NCI-H146 (cell line): ENCODE measurements around the gene ZNF467.

Experiments
- DNase-seq: peaks from one replicate; lab custom pipeline; 2025; lab: John Stamatoyannopoulos, UW

ZNF467 gene

GRCh38 chr7:149806726-149807125, 33.3 kb upstream of the ZNF467 start:
- no peak for DNase-seq

DNA sequence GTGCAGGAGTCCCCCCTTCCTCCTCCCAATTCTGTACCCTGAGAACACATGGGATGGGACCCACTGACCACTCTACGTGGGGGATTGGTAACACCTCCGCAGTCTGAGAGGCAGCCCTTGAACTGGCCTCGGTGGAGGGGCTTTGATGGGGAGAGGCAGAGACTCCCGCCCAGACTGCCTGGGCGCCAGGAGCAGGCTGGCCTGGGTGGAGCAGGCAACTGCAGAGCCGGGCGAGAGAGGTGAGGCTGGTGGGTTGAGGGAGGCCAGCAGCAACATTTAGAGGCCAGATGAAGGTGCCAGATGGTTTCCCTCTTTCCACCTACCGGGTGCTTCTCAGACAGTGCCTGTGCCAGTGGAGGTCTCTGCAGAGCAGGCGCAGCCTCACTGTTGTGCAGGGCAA, 30.7 kb upstream of the ZNF467 start:
- no peak for DNase-seq

- DNase-seq, result no peak
Measured at GRCh38 chr7:149803551-149804074, 30.2 kb upstream of the ZNF467 start.

GRCh38 chr7:149802966-149803365, 29.6 kb upstream of the ZNF467 start:
- no peak for DNase-seq

DNA sequence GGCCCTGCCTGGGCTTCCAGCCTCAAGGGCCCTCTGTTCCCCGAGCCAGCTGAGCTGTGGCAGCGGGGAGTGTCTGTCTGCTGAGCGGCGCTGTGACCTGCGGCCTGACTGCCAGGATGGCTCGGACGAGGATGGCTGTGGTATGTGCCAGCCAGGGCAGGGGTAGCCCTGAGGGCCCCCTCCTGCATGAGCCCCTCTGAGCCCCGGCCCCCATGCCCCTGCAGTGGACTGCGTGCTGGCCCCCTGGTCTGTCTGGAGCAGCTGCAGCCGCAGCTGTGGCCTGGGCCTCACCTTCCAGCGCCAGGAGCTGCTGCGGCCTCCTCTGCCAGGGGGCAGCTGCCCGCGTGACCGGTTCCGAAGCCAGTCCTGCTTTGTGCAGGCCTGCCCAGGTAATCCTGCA, 28.4 kb upstream of the ZNF467 start:
- DNase-seq, result no peak

GRCh38 chr7:149801002-149801566, 27.7 kb upstream of the ZNF467 start:
- DNase-seq, result no peak

GRCh38 chr7:149800169-149800555, 26.8 kb upstream of the ZNF467 start:
- DNase-seq, result no peak

DNA sequence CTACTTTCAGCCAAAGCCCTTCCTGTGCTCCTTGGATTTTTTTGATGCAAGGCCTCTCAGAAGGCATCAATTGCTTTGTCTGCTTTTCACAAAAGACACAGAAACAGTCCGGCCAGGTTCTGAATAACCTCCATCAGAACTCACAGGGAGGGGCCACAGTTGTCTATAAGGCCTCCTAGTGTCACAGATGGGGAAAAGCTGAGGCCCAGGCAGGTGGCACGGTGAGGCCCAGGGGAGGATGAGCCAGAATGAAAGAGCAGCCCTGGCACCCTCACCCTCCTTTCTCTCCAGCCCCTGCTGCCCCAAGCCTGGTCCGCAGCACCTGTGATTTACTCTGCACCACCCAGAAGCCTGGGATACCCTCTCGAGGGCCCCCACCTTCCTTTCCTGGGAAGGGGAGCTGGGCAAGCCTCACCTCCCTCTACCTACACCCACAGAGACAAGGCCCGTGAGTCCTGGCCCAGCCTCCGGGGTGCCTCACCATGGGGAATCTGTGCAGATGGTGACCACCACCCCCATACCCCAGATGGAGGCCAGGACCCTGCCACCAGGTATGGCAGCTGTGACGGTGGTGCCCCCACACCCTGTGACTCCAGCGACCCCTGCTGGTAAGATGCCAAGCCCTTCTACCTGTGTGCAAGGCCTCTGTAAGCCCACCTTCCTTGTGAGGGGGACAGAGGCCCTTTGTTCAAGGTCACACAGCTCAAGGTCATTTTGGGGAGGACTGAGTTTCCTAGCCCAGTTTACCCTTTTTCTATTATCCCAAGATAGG, 26.2 kb upstream of the ZNF467 start:
- DNase-seq, result peak; percentile 16

DNA sequence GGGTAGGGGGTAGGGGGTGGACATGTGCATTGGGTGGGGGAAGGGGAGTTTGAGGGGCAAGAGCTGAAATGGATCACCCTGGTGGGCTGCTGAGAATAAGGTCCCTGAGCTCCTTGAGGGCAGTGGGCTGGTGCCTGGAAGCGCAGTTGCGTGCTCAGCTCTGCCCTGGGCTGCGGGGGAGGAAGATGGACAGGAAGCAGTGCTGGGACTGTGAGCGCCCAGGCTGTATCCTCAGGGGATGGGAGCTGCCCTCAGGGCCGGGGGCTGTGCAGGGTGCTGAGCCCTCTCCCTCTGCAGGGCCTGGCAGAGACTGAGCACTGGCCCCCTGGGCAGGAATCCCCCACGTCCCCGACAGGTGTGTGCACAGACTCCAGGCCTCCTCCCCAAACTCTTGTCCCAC, 24.4 kb upstream of the ZNF467 start:
- DNase-seq, result no peak

DNA sequence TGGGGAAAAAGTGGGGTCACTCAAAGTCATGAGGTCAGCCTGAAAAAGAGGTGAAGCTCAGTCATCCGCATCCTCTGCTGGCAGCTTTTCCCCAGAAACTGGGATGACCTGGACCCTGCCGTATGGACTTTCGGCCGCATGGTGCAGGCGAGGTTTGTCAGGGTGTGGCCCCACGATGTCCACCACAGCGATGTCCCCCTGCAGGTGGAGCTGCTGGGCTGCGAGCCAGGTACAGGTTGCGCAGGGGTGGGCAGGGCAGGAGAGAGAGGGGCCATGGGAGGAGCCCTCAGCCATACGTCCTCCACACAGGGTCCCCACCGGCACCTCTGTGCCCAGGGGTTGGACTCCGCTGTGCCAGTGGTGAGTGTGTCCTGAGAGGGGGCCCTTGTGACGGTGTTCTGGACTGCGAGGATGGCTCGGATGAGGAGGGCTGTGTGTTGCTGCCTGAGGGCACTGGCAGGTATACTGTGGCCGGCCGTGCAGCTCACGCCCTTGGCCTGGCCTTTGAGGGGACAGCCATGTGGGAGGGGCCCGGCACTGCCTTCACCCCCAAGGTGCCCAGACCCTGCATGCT, 23.0 kb upstream of the ZNF467 start:
- no peak for DNase-seq

DNA sequence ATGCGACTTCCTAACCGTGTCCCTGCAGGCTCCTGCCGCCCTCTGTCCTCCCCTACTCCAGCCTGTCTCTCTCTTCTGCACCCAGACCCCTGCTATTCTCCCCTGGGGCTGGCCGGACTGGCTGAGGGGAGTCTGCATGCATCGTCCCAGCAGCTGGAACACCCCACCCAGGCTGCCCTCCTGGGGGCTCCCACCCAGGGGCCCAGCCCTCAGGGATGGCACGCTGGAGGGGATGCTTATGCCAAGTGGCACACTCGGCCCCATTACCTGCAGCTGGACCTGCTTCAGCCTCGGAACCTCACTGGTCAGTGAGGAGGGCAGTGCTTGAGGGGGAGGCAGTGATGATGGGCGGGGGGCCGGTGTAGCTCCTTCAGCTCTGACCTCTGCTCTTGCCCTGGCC, 21.7 kb upstream of the ZNF467 start:
- DNase-seq, result no peak

DNA sequence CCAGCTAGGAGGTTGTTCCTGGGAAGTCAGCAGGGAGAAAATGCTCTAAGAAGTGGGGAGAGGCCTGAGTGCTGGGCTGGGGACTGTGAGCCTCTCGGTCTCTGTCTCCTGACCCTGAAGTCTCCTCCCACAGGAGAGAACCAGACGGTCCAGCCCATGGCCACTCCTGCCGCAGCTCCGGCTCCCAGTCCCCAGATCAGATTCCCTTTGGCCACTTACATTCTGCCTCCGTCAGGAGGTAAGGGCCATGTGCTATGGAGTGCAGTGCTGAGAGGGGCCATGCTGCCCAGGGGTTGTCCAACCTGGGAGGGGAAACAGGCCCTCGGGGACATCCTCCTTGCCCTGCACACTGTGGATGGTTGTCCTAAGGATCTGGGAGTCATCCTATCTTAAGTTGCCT, 21.3 kb upstream of the ZNF467 start:
- no peak for DNase-seq

GRCh38 chr7:149793261-149793660, 19.9 kb upstream of the ZNF467 start:
- DNase-seq, result no peak

DNA sequence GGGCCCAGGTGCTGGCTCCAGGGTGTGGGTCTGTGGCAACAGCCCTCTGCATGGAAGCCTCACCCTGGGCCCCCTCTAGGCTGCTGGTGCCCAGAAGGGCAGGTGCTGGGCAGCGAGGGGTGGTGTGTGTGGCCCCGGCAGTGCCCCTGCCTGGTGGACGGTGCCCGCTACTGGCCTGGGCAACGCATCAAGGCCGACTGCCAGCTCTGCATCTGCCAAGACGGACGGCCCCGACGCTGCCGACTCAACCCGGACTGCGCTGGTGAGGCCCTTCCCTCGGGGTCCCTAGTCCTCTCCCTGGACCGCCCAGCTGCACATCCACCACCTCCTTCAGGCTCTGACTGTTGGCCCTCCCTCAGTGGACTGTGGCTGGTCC, 18.8 kb upstream of the ZNF467 start:
- no peak for DNase-seq

- DNase-seq, result no peak
Measured at GRCh38 chr7:149791411-149792219, 18.2 kb upstream of the ZNF467 start.

GRCh38 chr7:149790754-149791360, 17.5 kb upstream of the ZNF467 start:
- DNase-seq, result no peak

- peak; percentile 11 for DNase-seq
Measured at GRCh38 chr7:149790146-149790548, 16.8 kb upstream of the ZNF467 start.

DNA sequence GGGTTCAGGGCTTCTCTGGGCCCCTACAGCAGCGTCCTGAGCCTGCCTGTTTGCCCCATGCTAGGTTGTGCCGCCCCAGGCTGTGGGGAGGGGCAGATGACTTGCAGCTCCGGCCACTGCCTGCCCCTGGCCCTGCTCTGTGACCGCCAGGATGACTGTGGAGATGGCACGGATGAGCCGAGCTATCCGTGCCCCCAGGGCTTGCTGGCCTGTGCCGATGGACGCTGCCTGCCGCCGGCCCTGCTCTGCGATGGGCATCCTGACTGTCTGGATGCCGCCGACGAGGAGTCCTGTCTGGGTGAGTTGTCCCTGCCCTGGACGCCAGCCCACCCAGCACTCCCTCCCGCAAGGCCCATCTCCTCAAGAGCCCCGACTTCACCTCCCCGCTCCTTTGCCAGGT, 15.7 kb upstream of the ZNF467 start:
- DNase-seq, result no peak

DNA sequence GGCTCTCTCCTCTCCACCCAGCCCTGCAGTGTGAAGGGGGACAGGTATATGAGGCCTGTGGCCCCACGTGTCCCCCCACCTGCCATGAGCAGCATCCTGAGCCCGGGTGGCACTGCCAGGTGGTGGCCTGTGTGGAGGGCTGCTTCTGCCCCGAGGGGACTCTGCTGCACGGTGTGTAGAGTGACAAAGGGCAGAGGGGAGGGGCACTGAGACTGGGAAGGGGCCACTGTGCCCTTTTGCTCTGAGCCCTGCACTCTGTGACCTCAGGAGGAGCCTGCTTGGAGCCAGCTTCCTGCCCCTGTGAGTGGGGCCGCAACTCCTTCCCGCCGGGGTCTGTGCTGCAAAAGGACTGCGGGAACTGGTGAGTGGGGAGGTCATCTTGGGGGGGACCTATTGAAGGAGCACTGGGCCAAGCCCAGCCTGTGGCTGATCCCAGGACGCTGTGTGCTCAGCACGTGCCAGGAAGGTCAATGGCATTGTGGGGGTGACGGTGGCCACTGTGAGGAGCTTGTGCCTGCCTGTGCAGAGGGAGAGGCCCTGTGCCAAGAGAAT, 15.0 kb upstream of the ZNF467 start:
- DNase-seq, result no peak

DNA sequence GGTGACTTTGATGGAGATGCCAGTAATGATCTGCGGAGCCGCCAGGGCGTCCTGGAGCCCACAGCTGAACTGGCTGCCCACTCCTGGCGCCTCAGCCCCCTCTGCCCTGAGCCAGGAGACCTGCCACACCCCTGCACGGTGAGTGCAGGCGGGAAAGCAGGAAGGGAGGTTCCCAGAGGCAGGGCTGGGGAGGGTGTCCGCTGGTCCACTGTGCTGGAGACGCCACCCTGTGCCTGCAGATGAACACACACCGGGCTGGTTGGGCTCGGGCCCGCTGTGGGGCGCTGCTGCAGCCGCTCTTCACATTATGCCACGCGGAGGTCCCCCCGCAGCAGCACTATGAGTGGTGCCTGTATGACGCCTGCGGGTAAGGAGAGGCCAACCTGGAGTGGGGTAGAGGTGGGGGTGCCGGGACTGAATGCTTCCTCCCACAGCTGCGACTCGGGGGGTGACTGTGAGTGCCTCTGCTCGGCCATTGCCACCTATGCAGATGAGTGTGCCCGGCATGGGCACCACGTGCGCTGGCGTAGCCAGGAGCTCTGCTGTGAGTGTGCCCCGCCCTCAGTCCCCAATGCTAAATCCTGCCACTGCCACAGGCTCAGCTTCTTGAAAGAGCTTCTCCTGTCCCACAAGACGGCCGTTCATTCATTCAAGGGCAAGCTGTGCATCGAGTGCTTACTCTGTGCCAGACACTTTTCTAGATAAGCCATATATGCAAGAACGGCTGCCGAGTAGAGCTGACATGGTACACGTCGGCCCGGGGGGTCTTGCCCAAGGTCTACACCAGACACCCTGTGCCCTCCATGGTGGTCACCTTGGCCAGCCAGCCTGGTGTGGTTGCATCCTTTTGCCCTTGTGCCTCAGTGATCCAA, 14.3 kb upstream of the ZNF467 start:
- DNase-seq, result peak; percentile 41

DNA sequence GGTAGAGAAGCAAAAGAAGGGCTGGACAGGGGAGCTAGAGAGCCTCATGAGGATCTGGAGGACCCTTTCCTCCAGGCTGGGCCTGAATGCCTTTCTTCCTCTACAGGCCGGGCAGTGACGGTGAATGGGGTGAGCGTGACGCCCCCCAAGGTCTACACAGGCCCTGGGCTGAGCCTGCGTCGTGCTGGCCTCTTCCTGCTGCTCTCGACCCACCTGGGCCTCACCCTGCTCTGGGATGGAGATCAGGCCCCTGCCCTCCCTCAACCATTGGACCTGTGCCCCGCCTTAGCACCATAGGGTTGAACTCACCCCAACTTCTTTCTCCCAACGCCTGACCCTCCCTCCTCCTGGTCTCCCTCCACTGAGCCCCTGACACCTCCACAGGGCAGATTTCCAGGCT, 12.6 kb upstream of the ZNF467 start:
- no peak for DNase-seq
